ENCODE results near the gene KIF3B. TPM values are rescaled to one million over a fixed set of nuclear protein-coding genes. Genes with fewer than 3 reads are reported as not detected.

KIF3B gene
- total RNA-seq, 4 donors from 2014 or later: 4.8 to 8.7 (median 6.4) TPM

GRCh38 chr20:32294071-32294470 is 16.6 kb downstream of the KIF3B start:
- no peak overlapping the region for H3K27ac ChIP-seq
- no peaks in the 10 kb centered on the region for H3K36me3 ChIP-seq
- no peaks in the 10 kb centered on the region for H3K4me1 ChIP-seq
- DNase-seq: no peak
- no peaks in the 10 kb centered on the region for H3K9me3 ChIP-seq
- no peak overlapping the region for H3K4me3 ChIP-seq
- in situ Hi-C loops (cut with MboI; ENCODE audit: low sequenced_read_pairs in 4 of 4) (no loop called here), intact Hi-C loops (cut with DNase I; ENCODE audit: low total_unique reads) (no loop called here)
- ATAC-seq: no peak
- H3K27me3 ChIP-seq: no peaks in the 10 kb centered on the region
- TF ChIP-seq CTCF (IDR thresholded peaks at IDR 0.05 in 4 of 5, conservative IDR thresholded peaks at IDR 0.05 in 1 of 5) (no peak), POLR2A (IDR thresholded peaks at IDR 0.05) (no peak)

GRCh38 chr20:32296412-32296811 is 19.0 kb downstream of the KIF3B start:
- DNase-seq: no peak
- in situ Hi-C loops (cut with MboI; ENCODE audit: low sequenced_read_pairs in 4 of 4) (no loop called here), intact Hi-C loops (cut with DNase I; ENCODE audit: low total_unique reads) (no loop called here)
- H3K4me1 ChIP-seq: no peaks in the 10 kb centered on the region
- TF ChIP-seq POLR2A (IDR thresholded peaks at IDR 0.05): no peak
- no peak for TF ChIP-seq CTCF (IDR thresholded peaks at IDR 0.05 in 4 of 5, conservative IDR thresholded peaks at IDR 0.05 in 1 of 5)
- H3K4me3 ChIP-seq: no peak overlapping the region
- no peaks in the 10 kb centered on the region for H3K9me3 ChIP-seq
- ATAC-seq: no peak
- no peaks in the 10 kb centered on the region for H3K27me3 ChIP-seq
- no peaks in the 10 kb centered on the region for H3K36me3 ChIP-seq
- H3K27ac ChIP-seq: no peak overlapping the region

GRCh38 chr20:32296819-32297420 is 19.5 kb downstream of the KIF3B start:
- Histone ChIP-seq H3K4me1 (no peaks in the 10 kb centered on the region), H3K27ac (no peak overlapping the region), H3K9me3 (no peaks in the 10 kb centered on the region), H3K4me3 (no peak overlapping the region), H3K36me3 (no peaks in the 10 kb centered on the region), H3K27me3 (no peaks in the 10 kb centered on the region)
- intact Hi-C loops (cut with DNase I; ENCODE audit: low total_unique reads) (no loop called here), in situ Hi-C loops (cut with MboI; ENCODE audit: low sequenced_read_pairs in 4 of 4) (no loop called here)
- DNase-seq (no peak), ATAC-seq (no peak)
- no peak for TF ChIP-seq POLR2A (IDR thresholded peaks at IDR 0.05)
- no peak for TF ChIP-seq CTCF (IDR thresholded peaks at IDR 0.05 in 4 of 5, conservative IDR thresholded peaks at IDR 0.05 in 1 of 5)

GRCh38 chr20:32297439-32297838 is 20.0 kb downstream of the KIF3B start:
- Histone ChIP-seq H3K36me3 (no peaks in the 10 kb centered on the region), H3K9me3 (no peaks in the 10 kb centered on the region), H3K27ac (no peak overlapping the region), H3K4me1 (no peaks in the 10 kb centered on the region), H3K4me3 (no peak overlapping the region), H3K27me3 (no peaks in the 10 kb centered on the region)
- in situ Hi-C loops (cut with MboI; ENCODE audit: low sequenced_read_pairs in 4 of 4): no loop called here
- no peak for DNase-seq
- intact Hi-C loops (cut with DNase I; ENCODE audit: low total_unique reads): no loop called here
- ATAC-seq: no peak
- TF ChIP-seq CTCF (IDR thresholded peaks at IDR 0.05 in 4 of 5, conservative IDR thresholded peaks at IDR 0.05 in 1 of 5) (no peak), POLR2A (IDR thresholded peaks at IDR 0.05) (no peak)

- no peaks in the 10 kb centered on the region for H3K36me3 ChIP-seq
- intact Hi-C loops (cut with DNase I; ENCODE audit: low total_unique reads) (no loop called here), in situ Hi-C loops (cut with MboI; ENCODE audit: low sequenced_read_pairs in 4 of 4) (no loop called here)
- DNase-seq (no peak), ATAC-seq (no peak)
- TF ChIP-seq POLR2A (IDR thresholded peaks at IDR 0.05) (no peak), CTCF (IDR thresholded peaks at IDR 0.05 in 4 of 5, conservative IDR thresholded peaks at IDR 0.05 in 1 of 5) (no peak)
- H3K4me3 ChIP-seq: no peak overlapping the region
- no peak overlapping the region for H3K27ac ChIP-seq
- no peaks in the 10 kb centered on the region for H3K27me3 ChIP-seq
- H3K9me3 ChIP-seq: no peaks in the 10 kb centered on the region
- H3K4me1 ChIP-seq: no peaks in the 10 kb centered on the region
Observed at GRCh38 chr20:32300647-32301046, 23.2 kb downstream of the KIF3B start.
